ENCODE results near the gene RNF26.

DNA sequence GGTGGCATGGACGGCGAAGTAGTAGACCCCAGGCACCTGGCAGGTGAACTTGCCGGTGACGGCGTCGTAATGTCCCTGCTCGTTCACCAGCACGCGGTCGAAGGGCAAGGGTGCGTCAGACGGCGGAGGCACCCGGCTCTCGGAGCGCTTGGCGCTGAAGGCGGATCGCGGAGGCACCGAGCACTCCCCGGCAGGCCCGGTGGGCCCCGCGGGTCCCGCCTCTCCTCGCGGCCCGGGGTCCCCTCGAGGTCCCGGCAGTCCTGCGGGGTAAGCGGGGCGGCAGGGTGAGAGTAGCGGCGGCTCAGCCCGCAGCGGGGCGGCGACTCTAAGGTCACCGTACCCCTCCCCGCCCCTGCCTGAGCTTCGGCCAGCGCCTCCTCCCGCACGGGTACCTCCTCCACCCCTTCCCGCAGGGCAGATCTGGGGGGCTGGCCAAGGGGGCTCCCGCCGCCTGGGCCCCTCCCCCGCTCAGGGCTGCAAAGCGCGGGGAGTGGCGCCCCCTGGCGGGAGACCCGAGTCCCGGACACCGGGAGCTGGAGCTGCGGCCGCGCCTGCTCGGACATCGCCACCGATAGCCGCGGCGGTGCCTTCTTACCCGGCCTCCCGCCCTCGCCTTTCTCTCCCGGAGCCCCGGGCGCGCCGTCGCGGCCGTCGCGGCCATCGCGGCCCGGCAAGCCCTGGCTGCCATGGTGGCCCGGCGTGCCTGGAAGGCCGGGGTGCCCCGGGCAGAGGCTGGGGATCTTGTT, 5.4 kb downstream of the RNF26 start:
- TF ChIP-seq CTCF (conservative IDR thresholded peaks at IDR 0.05 in 1 of 2, IDR thresholded peaks at IDR 0.05 in 1 of 2; ENCODE audit: extremely low read depth in 1 of 2, insufficient read depth in 1 of 2, low read depth in 1 of 2, low read length in 2 of 2) = peak; percentile 40 to 77
- TF ChIP-seq EZH2 (IDR thresholded peaks at IDR 0.05; ENCODE audit: borderline replicate concordance, low read length) = no peak
